ENCODE results near the gene IFT172.

- TF ChIP-seq CTCF (conservative IDR thresholded peaks at IDR 0.05; ENCODE audit: low read depth, low read length) (no peak), CEBPB (IDR thresholded peaks at IDR 0.05; ENCODE audit: low read depth, low read length) (no peak), USF2 (IDR thresholded peaks at IDR 0.05; ENCODE audit: low read depth, low read length) (no peak), RAD21 (IDR thresholded peaks at IDR 0.05; ENCODE audit: low read length) (no peak), MAFK (IDR thresholded peaks at IDR 0.05; ENCODE audit: low read depth, low read length) (no peak), NFE2L2 (IDR thresholded peaks at IDR 0.05; ENCODE audit: low read depth, low read length) (no peak), POLR2A (IDR thresholded peaks at IDR 0.05; ENCODE audit: low read depth, low read length) (no peak), SMC3 (IDR thresholded peaks at IDR 0.05; ENCODE audit: low read depth, low read length) (no peak)
Measured at GRCh38 chr2:27453968-27454367, 35.6 kb downstream of the IFT172 start.
